ENCODE measurements around the gene SULT2B1. TPM values are rescaled to one million over a fixed set of nuclear protein-coding genes. Genes with fewer than 3 reads are reported as not detected.

The SULT2B1 gene
- total and polyA plus RNA-seq, 7 donors: 0.06 to 0.23 TPM; not detected in 5

DNA sequence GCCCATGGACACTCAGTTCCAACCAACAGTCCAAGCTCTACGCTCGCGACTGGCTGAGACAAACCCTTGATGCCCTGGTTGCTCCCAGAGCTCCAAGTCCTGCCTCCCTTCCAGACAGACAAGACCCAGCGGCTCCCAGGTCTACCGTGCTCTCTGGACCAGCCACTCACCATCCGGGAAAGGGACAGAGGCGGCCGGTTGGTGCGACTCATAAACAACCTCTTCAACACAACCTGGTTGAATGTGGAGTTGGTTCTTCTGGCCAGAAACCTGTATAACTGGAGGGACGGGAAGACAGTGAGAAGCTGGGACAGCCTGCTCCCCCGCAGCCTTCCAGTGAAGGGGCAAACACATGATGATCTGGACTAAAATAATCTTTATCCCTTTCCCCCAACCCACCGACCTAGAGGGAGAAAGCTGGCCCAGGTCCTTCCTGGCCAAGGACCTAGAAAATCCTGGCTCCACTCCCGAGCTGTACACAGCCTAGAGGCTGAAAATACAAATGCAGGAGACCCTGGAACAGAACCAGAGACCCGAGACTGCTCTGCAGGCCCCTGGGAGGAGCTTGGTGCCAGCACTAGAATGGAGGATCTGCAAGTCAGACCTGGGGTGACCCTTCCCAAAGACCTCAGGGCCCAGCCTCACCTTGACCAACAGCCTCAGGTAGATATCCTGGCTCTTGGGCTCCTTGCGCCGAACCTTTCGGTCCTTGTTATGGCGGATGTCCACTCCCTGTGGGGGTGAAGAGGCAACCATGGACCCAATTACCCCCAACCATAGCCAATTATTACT lies 65.4 kb downstream of the SULT2B1 start:
- Histone ChIP-seq H3K36me3 (ENCODE audit: insufficient read depth in 1 of 2, low read depth in 1 of 2) (peaks cover 8 to 48% of the 10 kb centered on the region in 2 donors), H3K4me3 (peak overlapping the region; percentile 99), H3K27ac (peak overlapping the region; percentile 94), H3K27me3 (ENCODE audit: insufficient read depth in 3 of 3, low read length in 2 of 3) (no peaks in the 10 kb centered on the region), H3K9me3 (no peaks in the 10 kb centered on the region), H3K4me1 (peaks cover 37% of the 10 kb centered on the region)
- DNase-seq: no peak
- intact Hi-C loops (cut with DNase I): no loop called here
- WGBS, 3 donors: 59 to 67% (median 61%) methylated on average over 18 of the region's 18 CpGs
- TF ChIP-seq, protein P1, sequence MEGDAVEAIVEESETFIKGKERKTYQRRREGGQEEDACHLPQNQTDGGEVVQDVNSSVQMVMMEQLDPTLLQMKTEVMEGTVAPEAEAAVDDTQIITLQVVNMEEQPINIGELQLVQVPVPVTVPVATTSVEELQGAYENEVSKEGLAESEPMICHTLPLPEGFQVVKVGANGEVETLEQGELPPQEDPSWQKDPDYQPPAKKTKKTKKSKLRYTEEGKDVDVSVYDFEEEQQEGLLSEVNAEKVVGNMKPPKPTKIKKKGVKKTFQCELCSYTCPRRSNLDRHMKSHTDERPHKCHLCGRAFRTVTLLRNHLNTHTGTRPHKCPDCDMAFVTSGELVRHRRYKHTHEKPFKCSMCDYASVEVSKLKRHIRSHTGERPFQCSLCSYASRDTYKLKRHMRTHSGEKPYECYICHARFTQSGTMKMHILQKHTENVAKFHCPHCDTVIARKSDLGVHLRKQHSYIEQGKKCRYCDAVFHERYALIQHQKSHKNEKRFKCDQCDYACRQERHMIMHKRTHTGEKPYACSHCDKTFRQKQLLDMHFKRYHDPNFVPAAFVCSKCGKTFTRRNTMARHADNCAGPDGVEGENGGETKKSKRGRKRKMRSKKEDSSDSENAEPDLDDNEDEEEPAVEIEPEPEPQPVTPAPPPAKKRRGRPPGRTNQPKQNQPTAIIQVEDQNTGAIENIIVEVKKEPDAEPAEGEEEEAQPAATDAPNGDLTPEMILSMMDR (IDR thresholded peaks at IDR 0.05): no peak
- ATAC-seq: no peak

DNA sequence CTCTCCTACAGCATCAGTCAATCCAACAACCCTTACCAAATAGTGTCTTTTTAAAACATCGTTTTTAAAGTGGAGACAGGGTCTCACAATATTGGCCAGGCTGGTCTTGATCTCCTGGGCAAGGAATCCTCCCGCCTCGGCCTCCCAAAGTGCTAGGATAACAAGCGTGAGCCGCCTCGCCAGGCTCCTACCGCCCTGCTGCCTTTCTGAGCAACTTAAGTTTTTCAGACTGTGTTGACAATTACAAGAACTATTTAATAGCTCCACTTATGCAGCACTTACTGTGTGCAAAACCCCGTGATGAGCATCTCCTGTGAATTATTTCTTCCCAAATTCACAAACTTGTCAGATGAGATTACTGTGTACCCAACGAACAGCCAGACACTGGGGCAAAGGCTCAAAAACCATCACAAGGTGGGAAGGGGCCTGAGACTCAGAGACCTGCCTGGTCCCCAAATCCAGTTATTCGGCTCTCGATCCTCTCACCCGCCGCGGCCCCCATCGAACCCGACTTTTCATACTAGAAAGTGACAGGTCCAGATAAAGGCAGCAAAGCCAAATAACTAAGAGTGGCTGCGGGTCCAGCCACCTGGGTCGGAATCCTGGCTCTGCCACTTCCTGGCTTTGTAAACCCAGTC lies 66.4 kb downstream of the SULT2B1 start:
- H3K27ac ChIP-seq: peak overlapping the region; percentile 94
- 4% methylated on average over 18 of the region's 18 CpGs for WGBS, 3 donors
- TF ChIP-seq, protein P1 (IDR thresholded peaks at IDR 0.05): no peak
- peaks cover 8 to 50% of the 10 kb centered on the region in 2 donors for H3K36me3 ChIP-seq (ENCODE audit: insufficient read depth in 1 of 2, low read depth in 1 of 2)
- intact Hi-C loops (cut with DNase I): no loop called here
- H3K27me3 ChIP-seq (ENCODE audit: insufficient read depth in 3 of 3, low read length in 2 of 3): no peaks in the 10 kb centered on the region
- ATAC-seq: no peak
- DNase-seq: peak in 1 of 2 donors; percentile 59
- no peaks in the 10 kb centered on the region for H3K9me3 ChIP-seq
- H3K4me3 ChIP-seq: peak overlapping the region; percentile 99
- H3K4me1 ChIP-seq: peaks cover 35% of the 10 kb centered on the region

DNA sequence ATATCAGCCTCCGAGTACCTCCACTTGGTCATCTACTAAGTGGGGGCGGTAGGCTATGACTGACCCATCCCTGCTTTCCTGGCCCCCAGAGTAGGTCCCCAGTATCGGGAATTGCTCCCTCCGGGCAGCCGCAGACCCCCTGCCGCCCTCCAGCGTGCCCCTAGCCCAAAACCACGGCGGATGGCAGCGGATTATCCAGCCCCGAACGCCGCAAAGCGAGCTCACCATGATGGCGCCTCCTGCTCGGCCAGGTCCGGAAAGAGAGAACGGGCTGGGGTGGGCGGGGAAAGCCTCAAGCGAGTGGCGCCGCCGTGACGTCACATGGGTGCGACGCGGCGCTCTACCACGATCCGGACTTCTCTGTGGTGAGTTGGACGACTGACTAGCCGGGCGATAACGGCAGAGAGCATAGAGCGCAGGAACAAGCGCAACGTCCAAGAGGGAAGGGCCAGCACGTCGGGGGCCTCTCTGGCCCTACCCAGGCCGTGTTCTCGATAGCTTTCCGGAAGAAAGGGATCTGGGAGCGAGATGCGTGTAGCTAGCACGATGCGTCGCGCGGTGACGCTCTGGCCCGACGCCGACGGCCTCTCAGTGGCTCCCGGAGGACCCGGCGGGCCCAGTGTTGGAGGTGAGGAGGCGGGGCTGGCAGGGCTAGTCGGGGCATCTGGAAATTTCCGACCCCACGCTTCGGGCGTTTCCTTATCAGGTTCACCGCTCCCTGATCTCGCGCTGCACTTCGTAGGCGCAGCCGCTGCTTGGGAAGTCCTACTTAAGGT lies 67.1 kb downstream of the SULT2B1 start, which contains the start of the genes RPL18 and SPHK2:
RPL18 (minus strand) TSS at position 263 of the 776 bp plus-strand sequence; CDS start at position 228, 35 bp downstream.
SPHK2 (plus strand) TSS at position 591 of the 776 bp plus-strand sequence. CDS start 1,009 bp downstream, outside the sequence.
- H3K27me3 ChIP-seq (ENCODE audit: insufficient read depth in 3 of 3, low read length in 2 of 3): no peaks in the 10 kb centered on the region
- peak within 1 kb of the TSS; percentile 94 for H3K27ac ChIP-seq
- TF ChIP-seq, protein P1 (IDR thresholded peaks at IDR 0.05): no peak
- intact Hi-C loops (cut with DNase I): no loop called here
- 0% methylated on average over 62 to 69 of the region's 69 CpGs for WGBS, 3 donors
- ATAC-seq (peak; percentile 88 to 90 (median 90)), DNase-seq (peak; percentile 98 to 99)
- peaks cover 8 to 50% of the 10 kb centered on the region in 2 donors for H3K36me3 ChIP-seq (ENCODE audit: insufficient read depth in 1 of 2, low read depth in 1 of 2)
- peaks cover 35% of the 10 kb centered on the region for H3K4me1 ChIP-seq
- H3K9me3 ChIP-seq: no peaks in the 10 kb centered on the region
- H3K4me3 ChIP-seq: peak within 1 kb of the TSS; percentile 99

DNA sequence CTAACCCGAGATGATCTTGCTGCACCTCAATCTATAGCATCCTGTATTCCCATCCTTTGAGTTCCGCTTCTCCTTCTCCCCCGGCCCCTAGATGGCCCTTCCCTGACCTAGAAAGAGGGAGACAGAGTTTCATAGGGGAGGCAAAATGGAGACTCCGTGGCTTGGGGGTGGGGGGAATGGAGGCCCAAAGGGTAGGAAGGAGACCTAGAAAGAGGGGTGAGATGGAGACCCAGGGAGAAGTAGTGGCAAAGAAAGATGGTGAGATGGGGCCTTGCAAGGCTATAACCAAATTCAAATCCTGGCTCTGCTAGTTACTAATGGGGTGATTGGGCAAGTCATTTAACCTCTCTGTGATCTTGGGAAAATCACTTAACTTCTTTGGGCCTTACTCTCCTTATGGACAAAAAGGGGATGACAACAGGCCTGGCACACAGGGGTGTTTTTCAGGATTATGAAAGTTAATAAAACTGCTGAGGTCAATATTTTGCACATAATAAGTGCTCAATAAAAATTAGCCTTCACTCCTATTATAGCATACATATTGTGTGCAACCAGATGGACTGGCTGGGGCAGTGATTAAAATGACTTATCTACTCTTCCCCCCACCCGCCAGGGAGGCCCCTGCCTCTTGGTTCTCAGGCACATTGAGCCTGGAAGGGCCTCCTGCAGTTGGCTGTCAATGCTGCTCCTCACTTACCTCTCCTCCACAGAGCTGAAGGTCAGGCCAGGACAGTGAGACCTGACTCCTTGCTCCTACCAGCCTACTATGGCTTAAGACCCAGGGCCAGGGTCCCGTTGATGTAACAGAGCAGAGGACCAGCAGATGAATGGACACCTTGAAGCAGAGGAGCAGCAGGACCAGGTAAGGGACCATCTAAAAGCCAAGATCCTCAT lies 68.0 kb downstream of the SULT2B1 start:
- H3K9me3 ChIP-seq: no peaks in the 10 kb centered on the region
- H3K27me3 ChIP-seq (ENCODE audit: insufficient read depth in 3 of 3, low read length in 2 of 3): no peaks in the 10 kb centered on the region
- TF ChIP-seq, protein P1 (IDR thresholded peaks at IDR 0.05): no peak
- peaks cover 35% of the 10 kb centered on the region for H3K4me1 ChIP-seq
- peak overlapping the region; percentile 94 for H3K27ac ChIP-seq
- peak in 1 of 4 donors; percentile 0 for ATAC-seq
- peak overlapping the region; percentile 99 for H3K4me3 ChIP-seq
- peaks cover 8 to 47% of the 10 kb centered on the region in 2 donors for H3K36me3 ChIP-seq (ENCODE audit: insufficient read depth in 1 of 2, low read depth in 1 of 2)
- intact Hi-C loops (cut with DNase I): no loop called here
- peak in 1 of 2 donors; percentile 61 for DNase-seq
- 29 to 31% (median 30%) methylated on average over 6 of the region's 6 CpGs for WGBS, 3 donors
